Body of pancreas (tissue), 4 donors: ENCODE data around the gene ATP11A. TPM values are rescaled to one million over a fixed set of nuclear protein-coding genes. Genes with fewer than 3 reads are reported as not detected.

Source experiments
- ATAC-seq: fragments of 150-250 bp; one replicate; pipeline ENCODE4 v1.9.1; 2016
- DNase-seq, 4 donors: peaks; one replicate each; pipeline ENCODE4 v3.0.0-alpha.2; 2019
- H3K27ac ChIP-seq, 4 donors: fragments of 200-600 bp; sonication (generic); 1 replicate in 3 of 4; 2 replicates in 1 of 4; pipeline versions ENCODE4 v1.5.1 to v1.6.1; 2016 to 2019; ENCODE audit warnings: mild to moderate bottlenecking in 1 of 4, mixed read lengths in 1 of 4, moderate library complexity in 1 of 4
- H3K27me3 ChIP-seq, 2 donors: fragments of 200-600 bp; sonication (generic); one replicate each; pipeline ENCODE4 v1.6.0; 2016; ENCODE audit warnings: mild to moderate bottlenecking in 1 of 2
- H3K36me3 ChIP-seq, 2 donors: fragments of 200-600 bp; sonication (generic); replicated peaks in 1 of 2; 2 replicates each; pipeline ENCODE4 v1.5.1; 2016; ENCODE audit warnings: low read depth in 2 of 2; ENCODE audit not compliant: insufficient read depth in 1 of 2
- H3K4me1 ChIP-seq: fragments of 200-600 bp; sonication (generic); one replicate; pipeline ENCODE4 v1.6.0; 2016
- H3K4me3 ChIP-seq, 2 donors: fragments of 200-600 bp; sonication (generic); 1 replicate in 1 of 2; 2 replicates in 1 of 2; pipeline ENCODE4 v1.5.1; 2016 to 2019
- H3K9me3 ChIP-seq, 3 donors: fragments of 200-600 bp; sonication (generic); 1 replicate in 2 of 3; 2 replicates in 1 of 3; pipeline ENCODE4 v1.5.1; 2016
- POLR2A ChIP-seq, 3 donors: fragments of 450-650 bp; IDR thresholded peaks; one replicate each; pipeline ENCODE4 v1.6.1; 2016; ENCODE audit warnings: antibody characterized with exemption in 3 of 3, mild to moderate bottlenecking in 2 of 3
- WGBS, 2 donors: methylation state at CpG; one replicate each; pipeline ENCODE4 v1.1.5; 2017; 5-methylcytosine and 5-hydroxymethylcytosine counted together
- intact Hi-C: fragments of 100-400 bp; cut with DNase I; formaldehyde crosslinking; loops from one replicate; pipeline ENCODE4 v1.15.1; 2023
- total RNA-seq, 2 donors: library from RNA; depleted of rRNA; stranded (reverse); fragments of >200 nt; gene quantifications; one replicate each; pipeline ENCODE4 v1.1.0, GENCODE V29; 2016
- TF ChIP-seq, protein P1 (sequence below), 7 experiments: fragments of 450-650 bp in 4 of 7; fragments of 200-600 bp in 3 of 7; sonication (generic) in 3 of 7; IDR thresholded peaks; one replicate each; pipeline ENCODE4 v1.5.1; 2016 to 2019; ENCODE audit warnings: antibody characterized with exemption in 7 of 7

ATP11A gene
- total RNA-seq, 2 donors from 2014 or later: 24.1 to 33.9 TPM

- intact Hi-C loops: no loop called here
- DNase-seq (no peak), ATAC-seq (no peak)
- peaks cover 44% of the 10 kb centered on the region for H3K4me1 ChIP-seq
- H3K4me3 ChIP-seq: no peak overlapping the region
- WGBS, 2 donors: 67 to 87% methylated on average over 22 of the region's 22 CpGs
- H3K27ac ChIP-seq: no peak overlapping the region
- no peaks in the 10 kb centered on the region for H3K9me3 ChIP-seq
- TF ChIP-seq, protein P1, sequence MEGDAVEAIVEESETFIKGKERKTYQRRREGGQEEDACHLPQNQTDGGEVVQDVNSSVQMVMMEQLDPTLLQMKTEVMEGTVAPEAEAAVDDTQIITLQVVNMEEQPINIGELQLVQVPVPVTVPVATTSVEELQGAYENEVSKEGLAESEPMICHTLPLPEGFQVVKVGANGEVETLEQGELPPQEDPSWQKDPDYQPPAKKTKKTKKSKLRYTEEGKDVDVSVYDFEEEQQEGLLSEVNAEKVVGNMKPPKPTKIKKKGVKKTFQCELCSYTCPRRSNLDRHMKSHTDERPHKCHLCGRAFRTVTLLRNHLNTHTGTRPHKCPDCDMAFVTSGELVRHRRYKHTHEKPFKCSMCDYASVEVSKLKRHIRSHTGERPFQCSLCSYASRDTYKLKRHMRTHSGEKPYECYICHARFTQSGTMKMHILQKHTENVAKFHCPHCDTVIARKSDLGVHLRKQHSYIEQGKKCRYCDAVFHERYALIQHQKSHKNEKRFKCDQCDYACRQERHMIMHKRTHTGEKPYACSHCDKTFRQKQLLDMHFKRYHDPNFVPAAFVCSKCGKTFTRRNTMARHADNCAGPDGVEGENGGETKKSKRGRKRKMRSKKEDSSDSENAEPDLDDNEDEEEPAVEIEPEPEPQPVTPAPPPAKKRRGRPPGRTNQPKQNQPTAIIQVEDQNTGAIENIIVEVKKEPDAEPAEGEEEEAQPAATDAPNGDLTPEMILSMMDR (IDR thresholded peaks at IDR 0.05): no peak
- no peak for TF ChIP-seq POLR2A (IDR thresholded peaks at IDR 0.05)
- no peaks in the 10 kb centered on the region for H3K27me3 ChIP-seq
- no peaks in the 10 kb centered on the region for H3K36me3 ChIP-seq
Observed at GRCh38 chr13:112729408-112729807, 39.6 kb downstream of the ATP11A start.

- 92 to 93% methylated on average over 19 to 21 of the region's 21 CpGs for WGBS, 2 donors
- Histone ChIP-seq H3K27me3 (no peaks in the 10 kb centered on the region), H3K9me3 (no peaks in the 10 kb centered on the region), H3K4me3 (no peak overlapping the region), H3K27ac (no peak overlapping the region), H3K36me3 (no peaks in the 10 kb centered on the region), H3K4me1 (peaks cover 36% of the 10 kb centered on the region)
- intact Hi-C loops: loop anchor here (10.0 kb wide), 1 partner anchor 1725 kb away; no protein-coding TSS in a partner anchor
- ATAC-seq: no peak
- DNase-seq: no peak
- no peak for TF ChIP-seq POLR2A (IDR thresholded peaks at IDR 0.05)
- TF ChIP-seq, protein P1 (IDR thresholded peaks at IDR 0.05): no peak
Observed at GRCh38 chr13:112730157-112730671, 40.4 kb downstream of the ATP11A start.

DNA sequence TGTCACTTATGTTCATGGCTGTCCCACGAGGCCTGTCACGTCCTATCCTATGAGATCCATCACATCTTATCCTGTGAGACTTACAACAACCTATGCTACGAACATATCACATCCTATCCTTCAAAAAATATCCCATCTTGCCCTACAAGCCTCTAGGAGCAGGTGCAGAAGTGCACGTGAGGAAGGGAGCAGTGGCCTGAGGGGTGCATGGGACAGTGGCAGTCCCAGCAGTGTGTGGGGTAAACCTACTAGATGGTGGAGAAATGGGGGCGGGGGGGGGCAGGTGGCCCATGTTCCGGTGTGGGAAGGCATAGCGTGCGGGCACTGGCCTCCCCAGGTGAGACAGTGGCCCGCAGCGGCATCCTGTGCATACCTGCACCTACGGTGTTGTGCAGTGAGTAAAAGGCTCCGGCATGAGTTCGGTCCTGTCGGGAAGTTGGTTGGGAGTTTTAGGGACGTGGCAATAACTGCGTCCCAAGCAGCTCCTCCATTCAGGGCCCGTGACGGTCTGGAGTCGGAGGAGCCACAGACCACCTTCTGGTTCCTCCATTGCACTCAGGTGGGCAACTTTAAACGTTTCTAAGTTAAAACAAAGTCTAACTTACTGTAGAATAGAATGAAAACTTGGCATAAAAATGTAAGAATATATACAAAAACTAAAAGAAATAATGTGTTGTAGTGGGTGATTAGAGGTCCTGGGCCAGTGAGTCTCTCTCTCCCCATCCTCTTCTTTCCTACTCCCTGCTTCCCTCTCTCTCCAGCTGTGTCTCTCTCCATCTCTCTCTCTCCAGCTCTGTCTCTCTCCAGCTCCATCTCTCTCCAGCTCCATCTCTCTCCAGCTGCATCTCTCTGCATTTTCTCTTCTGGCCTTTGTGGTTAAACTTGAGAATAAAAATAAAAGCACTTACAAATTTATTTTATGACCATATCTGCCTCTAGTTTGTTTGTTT, 42.1 kb downstream of the ATP11A start:
- no peaks in the 10 kb centered on the region for H3K9me3 ChIP-seq
- peaks cover 18% of the 10 kb centered on the region for H3K4me1 ChIP-seq
- no peak overlapping the region for H3K27ac ChIP-seq
- WGBS, 2 donors: 92 to 93% methylated on average over 16 to 20 of the region's 20 CpGs
- TF ChIP-seq POLR2A (IDR thresholded peaks at IDR 0.05): no peak
- TF ChIP-seq, protein P1 (IDR thresholded peaks at IDR 0.05): no peak
- intact Hi-C loops: loop anchor here (10.0 kb wide), 1 partner anchor 1727 kb away; no protein-coding TSS in a partner anchor
- no peaks in the 10 kb centered on the region for H3K36me3 ChIP-seq
- DNase-seq (no peak), ATAC-seq (no peak)
- H3K4me3 ChIP-seq: no peak overlapping the region
- H3K27me3 ChIP-seq: no peaks in the 10 kb centered on the region

DNA sequence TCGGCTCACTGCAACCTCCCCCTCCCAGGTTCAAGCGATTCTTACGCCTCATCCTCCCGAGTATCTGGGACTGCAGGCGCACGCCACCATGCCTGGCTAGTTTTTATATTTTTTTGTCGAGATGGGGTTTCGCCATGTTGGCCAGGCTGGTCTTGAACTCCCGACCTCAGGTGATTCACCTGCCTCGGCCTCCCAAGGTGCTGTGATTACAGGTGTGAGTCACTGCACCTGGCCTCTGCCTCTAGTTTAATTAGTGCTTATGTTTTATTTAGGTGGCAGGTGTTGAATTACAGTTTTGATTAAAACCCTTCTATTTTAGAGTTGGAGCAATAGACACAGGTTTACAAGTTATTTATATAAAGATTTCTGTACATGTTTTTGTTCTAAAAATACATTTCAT, 42.8 kb downstream of the ATP11A start:
- ATAC-seq: no peak
- no peak for DNase-seq
- Histone ChIP-seq H3K27ac (no peak overlapping the region), H3K9me3 (no peaks in the 10 kb centered on the region), H3K27me3 (no peaks in the 10 kb centered on the region), H3K36me3 (no peaks in the 10 kb centered on the region), H3K4me1 (peaks cover 11% of the 10 kb centered on the region), H3K4me3 (no peak overlapping the region)
- intact Hi-C loops: loop anchor here (10.0 kb wide), 1 partner anchor 1728 kb away; no protein-coding TSS in a partner anchor
- WGBS, 2 donors: 87 to 89% methylated on average over 10 of the region's 10 CpGs
- TF ChIP-seq, protein P1 (IDR thresholded peaks at IDR 0.05): no peak
- no peak for TF ChIP-seq POLR2A (IDR thresholded peaks at IDR 0.05)
